ENCODE data around the gene ZC3H4. TPM values are rescaled to one million over a fixed set of nuclear protein-coding genes. Genes with fewer than 3 reads are reported as not detected.
"Not testable (repeated sequence)": the region's sequence is repeated elsewhere in the genome, so short reads cannot be mapped to it uniquely, and the experiment has no call there.

ZC3H4 gene
- total and polyA plus RNA-seq, 2 donors from 2014 or later: 5.7 to 55.2 TPM

DNA sequence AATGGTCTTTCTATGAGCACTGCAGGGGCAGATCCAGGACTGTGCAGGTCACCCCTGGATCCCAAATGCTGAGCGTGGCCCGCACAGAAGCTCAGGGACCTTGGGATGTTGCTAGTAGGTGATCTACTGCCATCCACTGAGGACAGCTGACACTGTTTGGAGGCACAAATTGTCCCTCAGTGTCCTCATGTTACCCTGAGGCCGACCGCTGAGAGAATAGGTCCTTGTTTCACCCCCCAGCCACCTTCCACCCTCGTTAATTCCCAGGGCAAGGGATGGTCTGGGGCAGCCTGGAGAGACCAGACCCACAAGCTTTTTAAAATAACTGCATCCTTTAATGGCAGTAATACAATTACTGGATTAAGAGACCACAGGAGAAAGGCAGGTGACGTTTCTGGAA, 49.7 kb downstream of the ZC3H4 start:
- DNase-seq: no peak

DNA sequence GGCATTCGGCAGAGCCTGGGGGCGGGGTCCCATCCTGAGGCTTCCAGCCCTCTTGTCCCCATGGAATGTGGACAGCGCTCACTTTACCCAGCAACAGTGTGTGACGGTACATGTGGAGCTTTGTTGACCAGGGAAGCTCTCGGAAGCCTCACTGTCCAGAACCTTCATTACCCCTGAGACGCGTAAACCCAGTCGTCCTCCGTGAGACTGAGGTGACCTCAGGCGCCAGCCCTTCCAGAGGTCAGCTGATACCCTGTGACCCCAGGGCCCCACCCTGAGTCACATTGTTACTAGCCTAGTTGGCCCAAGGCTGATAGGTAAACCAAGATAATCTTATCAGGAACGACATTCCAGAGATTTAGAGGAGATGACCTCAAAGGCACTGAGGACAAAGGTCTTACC, 55.0 kb downstream of the ZC3H4 start:
- Histone ChIP-seq H3K36me3 (ENCODE audit: control insufficient read depth in 2 of 3, insufficient read depth in 3 of 3, low read length in 3 of 3) (no peaks in the 10 kb centered on the region), H3K4me3 (ENCODE audit: low read length in 3 of 3) (no peak overlapping the region), H3K27ac (ENCODE audit: low read depth in 2 of 2, low read length in 2 of 2) (no peak overlapping the region), H3K27me3 (ENCODE audit: control insufficient read depth, insufficient read depth, low read length) (no peaks in the 10 kb centered on the region), H3K9ac (ENCODE audit: low read length in 3 of 3) (no peak overlapping the region), H3K9me3 (ENCODE audit: control insufficient read depth in 2 of 3, insufficient read depth in 1 of 3, low read length in 3 of 3) (no peaks in the 10 kb centered on the region), H3K4me1 (ENCODE audit: control insufficient read depth in 2 of 3, insufficient read depth in 2 of 3, low read depth in 1 of 3, low read length in 3 of 3) (no peaks in the 10 kb centered on the region)
- DNase-seq (no peak), FAIRE-seq (no peak)
- intact Hi-C loops (cut with DNase I): no loop called here
- TF ChIP-seq, protein P1, sequence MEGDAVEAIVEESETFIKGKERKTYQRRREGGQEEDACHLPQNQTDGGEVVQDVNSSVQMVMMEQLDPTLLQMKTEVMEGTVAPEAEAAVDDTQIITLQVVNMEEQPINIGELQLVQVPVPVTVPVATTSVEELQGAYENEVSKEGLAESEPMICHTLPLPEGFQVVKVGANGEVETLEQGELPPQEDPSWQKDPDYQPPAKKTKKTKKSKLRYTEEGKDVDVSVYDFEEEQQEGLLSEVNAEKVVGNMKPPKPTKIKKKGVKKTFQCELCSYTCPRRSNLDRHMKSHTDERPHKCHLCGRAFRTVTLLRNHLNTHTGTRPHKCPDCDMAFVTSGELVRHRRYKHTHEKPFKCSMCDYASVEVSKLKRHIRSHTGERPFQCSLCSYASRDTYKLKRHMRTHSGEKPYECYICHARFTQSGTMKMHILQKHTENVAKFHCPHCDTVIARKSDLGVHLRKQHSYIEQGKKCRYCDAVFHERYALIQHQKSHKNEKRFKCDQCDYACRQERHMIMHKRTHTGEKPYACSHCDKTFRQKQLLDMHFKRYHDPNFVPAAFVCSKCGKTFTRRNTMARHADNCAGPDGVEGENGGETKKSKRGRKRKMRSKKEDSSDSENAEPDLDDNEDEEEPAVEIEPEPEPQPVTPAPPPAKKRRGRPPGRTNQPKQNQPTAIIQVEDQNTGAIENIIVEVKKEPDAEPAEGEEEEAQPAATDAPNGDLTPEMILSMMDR (IDR thresholded peaks at IDR 0.05; ENCODE audit: borderline replicate concordance, extremely low read depth, insufficient read depth): no peak

More for the DNA sequence above, 49.7 kb downstream of the ZC3H4 start:
- no peak for FAIRE-seq
- H3K36me3 ChIP-seq (ENCODE audit: control insufficient read depth in 2 of 3, insufficient read depth in 3 of 3, low read length in 3 of 3): peaks cover 0 to 10% (median 6%) of the 10 kb centered on the region in 3 donors
- H3K9me3 ChIP-seq (ENCODE audit: control insufficient read depth in 2 of 3, insufficient read depth in 1 of 3, low read length in 3 of 3): no peaks in the 10 kb centered on the region
- no peaks in the 10 kb centered on the region for H3K4me1 ChIP-seq (ENCODE audit: control insufficient read depth in 2 of 3, insufficient read depth in 2 of 3, low read depth in 1 of 3, low read length in 3 of 3)
- no peak overlapping the region for H3K4me3 ChIP-seq (ENCODE audit: low read length in 3 of 3)
- no peak overlapping the region for H3K9ac ChIP-seq (ENCODE audit: low read length in 3 of 3)
- TF ChIP-seq, protein P1 (IDR thresholded peaks at IDR 0.05; ENCODE audit: borderline replicate concordance, extremely low read depth, insufficient read depth): no peak
- intact Hi-C loops (cut with DNase I): no loop called here
- no peaks in the 10 kb centered on the region for H3K27me3 ChIP-seq (ENCODE audit: control insufficient read depth, insufficient read depth, low read length)
- H3K27ac ChIP-seq (ENCODE audit: low read depth in 2 of 2, low read length in 2 of 2): no peak overlapping the region

- TF ChIP-seq, protein P1 (IDR thresholded peaks at IDR 0.05; ENCODE audit: borderline replicate concordance, extremely low read depth, insufficient read depth): no peak
- Histone ChIP-seq H3K9ac (ENCODE audit: low read length in 3 of 3) (no peak overlapping the region), H3K9me3 (ENCODE audit: control insufficient read depth in 2 of 3, insufficient read depth in 1 of 3, low read length in 3 of 3) (no peaks in the 10 kb centered on the region), H3K27ac (ENCODE audit: low read depth in 2 of 2, low read length in 2 of 2) (no peak overlapping the region), H3K4me3 (ENCODE audit: low read length in 3 of 3) (no peak overlapping the region), H3K36me3 (ENCODE audit: control insufficient read depth in 2 of 3, insufficient read depth in 3 of 3, low read length in 3 of 3) (no peaks in the 10 kb centered on the region), H3K27me3 (ENCODE audit: control insufficient read depth, insufficient read depth, low read length) (no peaks in the 10 kb centered on the region), H3K4me1 (ENCODE audit: control insufficient read depth in 2 of 3, insufficient read depth in 2 of 3, low read depth in 1 of 3, low read length in 3 of 3) (no peaks in the 10 kb centered on the region)
- DNase-seq (no peak), FAIRE-seq (no peak)
- intact Hi-C loops (cut with DNase I): no loop called here
Observed at GRCh38 chr19:47057328-47057727, 56.2 kb downstream of the ZC3H4 start.

- no peak overlapping the region for H3K9ac ChIP-seq (ENCODE audit: low read length in 3 of 3)
- no peaks in the 10 kb centered on the region for H3K9me3 ChIP-seq (ENCODE audit: control insufficient read depth in 2 of 3, insufficient read depth in 1 of 3, low read length in 3 of 3)
- no peak for DNase-seq
- H3K36me3 ChIP-seq (ENCODE audit: control insufficient read depth in 2 of 3, insufficient read depth in 3 of 3, low read length in 3 of 3): no peaks in the 10 kb centered on the region
- H3K27me3 ChIP-seq (ENCODE audit: control insufficient read depth, insufficient read depth, low read length): no peaks in the 10 kb centered on the region
- no peak overlapping the region for H3K4me3 ChIP-seq (ENCODE audit: low read length in 3 of 3)
- intact Hi-C loops (cut with DNase I): no loop called here
- H3K27ac ChIP-seq (ENCODE audit: low read depth in 2 of 2, low read length in 2 of 2): no peak overlapping the region
- FAIRE-seq: no peak
- TF ChIP-seq, protein P1 (IDR thresholded peaks at IDR 0.05; ENCODE audit: borderline replicate concordance, extremely low read depth, insufficient read depth): no peak
- no peaks in the 10 kb centered on the region for H3K4me1 ChIP-seq (ENCODE audit: control insufficient read depth in 2 of 3, insufficient read depth in 2 of 3, low read depth in 1 of 3, low read length in 3 of 3)
Observed at GRCh38 chr19:47056411-47056810, 57.2 kb downstream of the ZC3H4 start.

- H3K4me1 ChIP-seq (ENCODE audit: control insufficient read depth in 2 of 3, insufficient read depth in 2 of 3, low read depth in 1 of 3, low read length in 3 of 3); FAIRE-seq; H3K4me3 ChIP-seq (ENCODE audit: low read length in 3 of 3); intact Hi-C loops (cut with DNase I); H3K9me3 ChIP-seq (ENCODE audit: control insufficient read depth in 2 of 3, insufficient read depth in 1 of 3, low read length in 3 of 3); H3K27me3 ChIP-seq (ENCODE audit: control insufficient read depth, insufficient read depth, low read length); H3K9ac ChIP-seq (ENCODE audit: low read length in 3 of 3); DNase-seq; H3K27ac ChIP-seq (ENCODE audit: low read depth in 2 of 2, low read length in 2 of 2); H3K36me3 ChIP-seq (ENCODE audit: control insufficient read depth in 2 of 3, insufficient read depth in 3 of 3, low read length in 3 of 3): not testable (repeated sequence)
Observed at GRCh38 chr19:47050562-47050961, 63.0 kb downstream of the ZC3H4 start.

Data from kidney (tissue), 14 donors.